Stomach (tissue), 4 donors: ENCODE results near the gene TTC33.
A peak's percentile ranks its signal among the peaks of the same experiment; 100 is the strongest.

Source experiments
- CTCF ChIP-seq, 7 experiments: fragments of 450-650 bp in 4 of 7; fragments of 200-600 bp in 3 of 7; sonication (generic) in 3 of 7; IDR thresholded peaks; one replicate each; pipeline ENCODE4 v1.5.1; 2016 to 2019; ENCODE audit warnings: antibody characterized with exemption in 7 of 7, control low read depth in 2 of 7, mild to moderate bottlenecking in 1 of 7
- POLR2A ChIP-seq, 4 donors: fragments of 450-650 bp; IDR thresholded peaks; one replicate each; pipeline ENCODE4 v1.6.1; 2016; ENCODE audit warnings: antibody characterized with exemption in 4 of 4, control low read depth in 2 of 4, mild to moderate bottlenecking in 1 of 4, moderate library complexity in 1 of 4
- POLR2AphosphoS5 ChIP-seq, 3 donors: sonication (generic); formaldehyde crosslinking; IDR thresholded peaks; one replicate each; pipeline ENCODE4 v1.6.1; 2016; ENCODE audit warnings: antibody characterized with exemption in 3 of 3

- TF ChIP-seq CTCF (IDR thresholded peaks at IDR 0.05) (no peak), POLR2AphosphoS5 (IDR thresholded peaks at IDR 0.05) (peak in 1 of 3 donors; percentile 39), POLR2A (IDR thresholded peaks at IDR 0.05) (no peak)
Measured at GRCh38 chr5:40682154-40683017, 73.4 kb downstream of the TTC33 start.
